Dermis microvascular lymphatic vessel endothelial cell (primary cell): ENCODE measurements around the gene RBM19. TPM values are rescaled to one million over a fixed set of nuclear protein-coding genes. Genes with fewer than 3 reads are reported as not detected.
"Not testable (repeated sequence)": the region's sequence is repeated elsewhere in the genome, so short reads cannot be mapped to it uniquely, and the experiment has no call there.

ENCODE experiments used
- DNase-seq, 2 donors: peaks; one replicate each; pipeline versions ENCODE4 v3.0.0 to v3.0.0-alpha.2; 2010; ENCODE audit warnings: low read depth in 2 of 2
- total RNA-seq: library from RNA; depleted of rRNA; stranded (reverse); fragments of >200 nt; gene quantifications from 2 replicates; pipeline ENCODE4 v1.2.1, GENCODE V29; 2014

Gene RBM19
- total RNA-seq, 1 donor from 2014 or later: 12.1 TPM

DNA sequence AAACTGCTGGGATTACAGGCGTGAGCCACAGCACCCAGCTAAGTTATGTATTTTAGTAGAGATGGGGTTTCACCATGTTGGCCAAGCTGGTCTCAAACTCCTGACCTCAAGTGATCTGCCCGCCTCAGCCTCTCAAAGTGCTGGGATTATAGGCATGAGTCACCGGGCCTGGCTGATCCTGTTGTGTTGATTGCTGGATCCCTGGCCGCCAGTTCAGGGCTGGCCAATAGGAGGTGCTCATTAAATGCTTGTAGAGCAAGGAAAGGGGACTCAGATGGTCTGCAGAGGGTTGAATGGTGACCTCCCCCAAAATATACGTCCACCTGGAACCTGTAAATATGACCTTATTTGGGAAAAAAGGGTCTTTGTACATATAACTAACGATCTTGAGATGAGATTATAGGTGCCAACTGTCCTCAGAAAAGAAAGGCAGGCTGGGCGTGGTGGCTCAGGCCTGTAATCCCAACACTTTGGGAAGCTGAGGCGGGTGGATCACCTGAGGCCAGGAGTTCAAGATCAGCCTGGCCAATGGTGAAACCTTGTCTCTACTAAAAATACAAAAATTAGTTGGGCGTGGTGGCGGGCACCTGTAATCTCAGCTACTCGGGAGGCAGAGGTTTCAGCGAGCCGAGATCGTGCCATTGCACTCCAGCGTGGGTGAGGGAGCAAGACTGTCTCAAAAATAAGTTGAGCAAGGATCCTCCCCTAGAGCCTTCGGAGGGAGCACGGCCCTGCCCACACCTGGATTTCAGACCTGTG is 156.5 kb downstream of the RBM19 start:
- DNase-seq: not testable (repeated sequence)

DNA sequence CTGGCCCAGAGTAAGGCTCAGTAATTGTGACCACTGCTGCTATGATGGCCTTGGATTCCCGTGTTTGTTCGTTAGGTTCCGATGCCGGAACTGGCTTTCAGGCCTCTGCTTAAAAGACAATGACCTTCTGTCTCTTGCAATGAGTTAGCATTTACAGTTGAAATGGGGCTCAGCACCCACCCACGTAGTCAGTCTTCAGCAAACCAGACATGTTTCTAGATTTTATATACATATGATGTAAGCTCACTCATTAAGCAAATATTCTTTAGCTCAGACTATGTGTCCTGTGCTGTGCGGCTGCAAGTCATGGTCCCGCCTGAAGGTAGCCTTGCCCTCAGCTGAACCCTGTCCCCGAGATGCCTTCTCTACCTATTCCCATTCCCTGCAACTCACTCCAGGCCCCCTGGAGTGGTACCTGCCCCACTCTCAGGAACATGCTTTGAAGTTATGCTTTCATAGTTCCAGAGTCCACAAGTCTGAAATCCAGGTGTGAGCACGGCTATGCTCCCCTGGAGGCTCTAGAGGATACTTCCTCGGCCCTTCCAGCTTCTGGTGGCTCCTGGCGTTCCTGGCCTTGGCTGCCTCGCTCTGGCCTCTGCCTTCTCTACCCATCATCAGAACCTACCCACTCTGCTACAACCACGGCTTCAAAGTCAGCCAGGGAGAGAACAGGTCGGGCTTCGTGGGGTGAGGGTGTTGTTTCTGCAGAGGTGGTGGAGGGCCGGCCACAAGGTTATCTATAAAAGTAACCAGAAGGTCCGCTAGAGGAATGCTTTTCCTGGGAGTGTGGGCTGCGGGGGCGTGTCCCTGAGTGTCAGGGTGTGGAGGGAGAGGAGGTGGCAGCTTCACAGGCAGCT is 157.8 kb downstream of the RBM19 start:
- DNase-seq: no peak

- no peak for DNase-seq
These were observed 160.5 kb downstream of the RBM19 start for GRCh38 chr12:113805673-113806072.

DNA sequence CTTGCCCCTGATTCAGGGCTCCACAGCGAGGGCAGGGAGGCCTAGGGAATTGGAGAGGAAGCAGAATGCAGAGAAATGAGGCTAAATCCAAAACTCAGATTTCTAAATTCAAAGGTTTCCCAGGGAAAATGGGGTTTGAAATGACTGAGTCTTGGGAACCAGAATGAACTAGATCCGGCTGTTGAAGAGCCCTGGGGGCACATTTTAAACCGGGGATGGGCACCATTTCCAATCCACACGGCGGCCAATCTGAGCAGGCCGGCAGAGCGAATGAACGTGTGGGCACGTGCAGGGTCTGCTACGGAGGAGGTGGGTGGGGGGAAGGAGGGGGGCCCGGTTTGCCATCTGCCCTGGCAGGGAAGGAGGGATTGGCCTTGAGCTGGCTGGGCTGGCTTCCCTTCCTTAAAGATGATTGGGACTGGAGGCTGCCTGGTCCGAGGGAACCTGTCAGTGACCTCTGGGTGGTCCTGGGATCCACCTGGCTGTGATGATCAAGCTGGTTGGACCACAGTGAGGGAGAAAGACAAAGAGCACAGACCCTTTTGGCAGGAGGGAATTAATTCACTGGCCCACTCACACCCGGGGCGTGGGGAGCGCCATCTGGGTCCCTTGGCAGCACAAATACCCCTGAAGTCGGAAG is 161.0 kb downstream of the RBM19 start:
- DNase-seq: no peak

- no peak for DNase-seq
These were observed 162.4 kb downstream of the RBM19 start for GRCh38 chr12:113803759-113804140.

DNA sequence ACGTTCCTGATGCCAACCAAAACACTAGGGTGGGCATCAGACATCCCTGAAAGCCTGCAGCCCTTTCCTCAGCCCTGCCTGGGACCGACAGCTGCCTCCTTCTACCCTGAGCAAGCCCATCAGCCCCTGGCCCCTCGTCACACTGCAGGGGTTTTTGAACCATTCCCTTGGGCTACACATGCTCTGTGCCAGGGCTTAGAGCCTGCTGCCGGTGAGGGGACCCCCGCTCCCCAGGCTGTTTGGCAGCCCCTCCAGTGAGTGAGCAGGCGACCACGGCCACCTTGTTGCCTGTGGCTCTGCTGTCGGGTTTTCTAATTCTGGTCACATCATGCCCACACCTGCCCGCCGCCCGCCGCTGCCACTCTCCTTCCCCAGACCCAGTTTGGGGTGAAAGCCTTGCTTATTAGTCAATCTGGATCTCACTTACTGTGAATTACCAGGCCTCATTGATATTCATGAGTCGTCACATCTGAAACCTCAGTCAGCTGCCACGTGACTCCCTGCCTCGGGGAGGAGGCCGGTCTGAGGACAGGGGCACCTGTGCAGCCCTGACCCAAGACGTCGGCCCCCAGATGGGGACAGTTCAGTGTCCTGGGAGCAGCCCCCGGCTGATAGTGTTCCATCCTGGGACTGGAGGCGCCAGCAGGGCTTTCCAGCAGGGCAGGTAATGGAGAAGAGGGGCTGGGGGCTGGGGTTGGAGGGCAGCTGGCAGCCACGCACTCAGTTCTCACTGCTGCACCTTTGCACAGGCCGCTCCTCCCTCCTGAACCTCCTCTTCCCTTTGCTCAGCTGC is 163.0 kb downstream of the RBM19 start:
- DNase-seq: no peak

- no peak for DNase-seq
These were observed 163.9 kb downstream of the RBM19 start for GRCh38 chr12:113802000-113802749.

GRCh38 chr12:113800201-113800600 is 165.9 kb downstream of the RBM19 start:
- no peak for DNase-seq

- DNase-seq: no peak
These were observed 167.6 kb downstream of the RBM19 start for GRCh38 chr12:113798552-113798951.

DNA sequence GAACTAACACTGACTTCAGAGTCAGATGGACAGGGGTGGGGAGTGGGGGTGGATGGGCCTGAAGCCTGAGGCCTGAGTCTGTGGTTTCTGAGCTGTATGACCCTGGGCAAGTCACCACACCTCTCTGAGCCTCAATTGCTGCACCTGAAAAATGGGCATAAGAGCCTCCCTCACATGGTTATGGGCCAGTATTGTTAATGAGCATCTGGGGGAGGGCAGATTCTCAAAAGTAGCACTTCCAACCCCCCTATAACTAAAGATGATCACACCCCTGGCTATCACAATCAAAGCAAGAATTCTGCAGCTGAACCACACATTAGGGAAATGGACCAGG is 168.6 kb downstream of the RBM19 start:
- no peak for DNase-seq

GRCh38 chr12:113796852-113797534 is 169.1 kb downstream of the RBM19 start:
- no peak for DNase-seq

GRCh38 chr12:113796066-113796827 is 169.9 kb downstream of the RBM19 start:
- DNase-seq: no peak

DNA sequence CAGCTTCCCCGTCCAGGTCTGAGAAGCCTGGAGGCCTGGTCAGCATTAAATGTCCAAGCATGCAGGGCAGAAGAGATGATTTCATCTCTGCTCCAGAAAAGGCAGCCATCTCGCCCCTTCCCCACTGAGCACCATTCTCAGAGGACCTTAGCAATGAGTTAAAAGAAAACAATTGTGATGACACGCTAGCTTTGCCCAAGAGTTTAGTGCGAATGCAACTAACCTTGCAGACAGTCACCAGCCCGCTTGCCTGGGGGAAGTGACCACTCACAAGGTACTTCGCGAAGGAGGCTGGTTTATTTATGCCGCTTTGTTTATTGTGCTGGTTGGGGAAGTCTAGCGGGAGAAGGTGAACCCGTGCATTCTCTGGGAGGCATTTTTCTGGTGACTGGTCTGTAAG is 170.7 kb downstream of the RBM19 start:
- DNase-seq: no peak

GRCh38 chr12:113794774-113795173 is 171.4 kb downstream of the RBM19 start:
- DNase-seq: no peak

GRCh38 chr12:113793250-113793649 is 172.9 kb downstream of the RBM19 start:
- DNase-seq: no peak

GRCh38 chr12:113792450-113792849 is 173.7 kb downstream of the RBM19 start:
- DNase-seq: no peak

DNA sequence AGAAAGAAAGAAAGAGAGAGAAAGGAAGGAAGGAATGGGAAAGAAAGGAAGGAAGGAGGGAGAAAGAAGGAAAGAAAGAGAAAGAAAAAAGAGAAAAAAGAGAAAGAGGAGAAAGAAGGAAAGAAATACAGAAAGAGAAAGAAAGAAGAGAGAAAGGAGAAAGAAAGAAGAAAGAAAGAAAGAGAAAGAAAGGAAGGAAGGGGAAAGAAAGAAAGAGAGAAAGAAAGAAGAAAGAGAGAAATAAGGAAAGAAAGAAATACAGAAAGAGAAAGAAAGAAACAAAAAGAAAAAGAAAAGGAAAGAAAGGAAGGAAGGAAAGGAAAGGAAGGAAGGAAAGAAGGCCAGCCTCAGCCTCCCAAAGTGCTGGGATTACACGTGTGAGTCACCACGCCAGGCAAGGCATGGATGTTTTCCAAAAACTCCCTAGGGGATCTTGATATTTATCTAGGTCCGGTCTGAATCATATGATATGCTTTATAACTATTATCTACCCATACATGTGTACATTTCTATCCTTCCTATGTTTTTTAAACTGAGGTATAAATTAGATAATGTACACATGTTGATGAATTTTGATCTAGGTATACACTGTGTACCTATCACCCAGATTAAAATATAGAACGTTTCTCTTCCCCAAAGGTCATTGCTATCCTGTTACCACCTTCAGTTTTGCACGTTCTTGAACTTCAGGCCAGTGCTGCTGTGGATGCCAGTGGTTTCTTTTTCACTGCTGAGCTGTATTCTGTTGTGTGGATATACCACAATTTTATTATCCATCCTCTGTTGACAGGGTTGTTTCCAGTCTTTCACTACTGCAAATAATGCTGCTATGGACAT is 177.9 kb downstream of the RBM19 start:
- DNase-seq: no peak

DNA sequence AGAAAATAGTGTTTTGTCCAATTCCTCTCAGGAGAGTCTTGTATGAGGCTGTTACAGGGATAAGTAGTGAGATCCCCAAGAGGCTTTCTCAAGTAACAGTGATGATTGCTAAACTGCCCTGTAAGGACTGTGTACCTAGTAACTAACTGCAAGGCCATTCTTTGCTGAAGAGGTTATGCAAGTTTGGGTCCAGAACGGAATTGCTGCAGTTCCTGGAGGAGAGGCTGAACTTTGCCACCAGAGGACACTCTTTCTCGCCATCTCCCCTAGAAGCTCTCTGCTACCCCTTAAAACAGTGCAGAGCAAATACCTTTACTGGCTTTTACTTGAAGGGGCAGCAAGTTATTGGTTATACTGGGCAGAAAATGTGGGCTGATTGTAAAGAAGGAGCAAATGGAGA is 180.0 kb downstream of the RBM19 start:
- DNase-seq: no peak

DNA sequence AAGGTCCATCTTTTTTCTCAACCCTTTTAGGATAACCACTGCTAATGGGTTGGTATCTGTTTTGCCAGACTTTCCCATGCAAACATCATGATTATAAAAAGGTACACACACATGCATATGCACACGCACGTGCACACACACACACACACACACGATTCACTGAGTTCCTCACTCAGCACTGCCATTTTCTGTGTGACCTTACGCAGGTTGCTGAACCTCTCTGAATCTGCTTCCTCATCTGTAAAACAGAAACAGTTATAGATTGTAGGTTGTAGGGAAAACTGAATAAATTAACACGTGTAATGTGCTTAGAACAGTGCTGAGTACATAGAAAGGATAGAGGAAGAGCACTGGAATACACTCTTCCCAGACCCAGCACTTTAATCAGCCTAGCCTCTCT is 182.3 kb downstream of the RBM19 start:
- no peak for DNase-seq
